HepG2 (cell line): ENCODE measurements around the gene TSGA10. TPM values are rescaled to one million over a fixed set of nuclear protein-coding genes. Genes with fewer than 3 reads are reported as not detected.

Experiments
- CREM ChIP-seq, 2 experiments: sonication (generic) in 1 of 2; formaldehyde crosslinking in 1 of 2; IDR thresholded peaks; 2 replicates each; pipeline versions ENCODE4 v1.4.0 to v1.6.1; 2016 to 2020; ENCODE audit warnings: antibody characterized with exemption in 1 of 2, mild to moderate bottlenecking in 1 of 2, missing genetic modification reagents in 1 of 2
- ZEB1 ChIP-seq: IDR thresholded peaks from 2 replicates; pipeline ENCODE4 v1.6.1; 2012; ENCODE audit warnings: mild to moderate bottlenecking, low read depth, inconsistent platforms; ENCODE audit not compliant: insufficient replicate concordance
- ZNF292 ChIP-seq: sonication (generic); formaldehyde crosslinking; IDR thresholded peaks from 2 replicates; pipeline ENCODE4 v1.8.1; 2022; ENCODE audit warnings: mild to moderate bottlenecking, low read depth, missing genetic modification reagents, borderline replicate concordance
- ZNF546 ChIP-seq: sonication (generic); formaldehyde crosslinking; conservative IDR thresholded peaks from 2 replicates; pipeline ENCODE4 v1.8.1; 2023; ENCODE audit warnings: mild to moderate bottlenecking, missing genetic modification reagents
- ZNF550 ChIP-seq: sonication (generic); formaldehyde crosslinking; IDR thresholded peaks from 2 replicates; pipeline ENCODE4 v1.4.0; 2020; ENCODE audit warnings: mild to moderate bottlenecking, missing genetic modification reagents, borderline replicate concordance
- ZNF607 ChIP-seq: sonication (generic); formaldehyde crosslinking; IDR thresholded peaks from 2 replicates; pipeline ENCODE4 v1.5.1; 2020; ENCODE audit warnings: missing genetic modification reagents, mild to moderate bottlenecking, borderline replicate concordance
- ZNF616 ChIP-seq: sonication (generic); formaldehyde crosslinking; IDR thresholded peaks from 2 replicates; pipeline ENCODE4 v1.5.0; 2020; ENCODE audit warnings: low read depth, mild to moderate bottlenecking, missing genetic modification reagents
- ZNF746 ChIP-seq: sonication (generic); formaldehyde crosslinking; IDR thresholded peaks from 2 replicates; pipeline ENCODE4 v1.8.0; 2022; ENCODE audit warnings: mild to moderate bottlenecking, missing genetic modification reagents
- ZNF792 ChIP-seq: IDR thresholded peaks from 2 replicates; pipeline ENCODE4 v1.6.1; 2016
- polyA plus RNA-seq, 8 experiments: library from polyadenylated mRNA; depleted of rRNA in 3 of 8; stranded (reverse) in 7 of 8; unstranded in 1 of 8; fragments of >200 nt; fragmentation: Illumina TruSeq in 4 of 8; extraction: Trizol in 4 of 8; gene quantifications; 2 replicates each; pipeline versions ENCODE4 v1.2.1 to v1.2.3, GENCODE V29; 2011 to 2016; ENCODE audit warnings: low read depth in 4 of 8, missing spikeins in 1 of 8, mixed read lengths in 1 of 8; ENCODE audit not compliant: insufficient read depth in 1 of 8
- total RNA-seq, 5 experiments: library from RNA; depleted of rRNA; stranded (reverse); fragments of >200 nt; fragmentation: Illumina TruSeq; extraction: Trizol; gene quantifications; 2 replicates each; pipeline ENCODE4 v1.2.3, GENCODE V29; 2016; ENCODE audit warnings: low read depth in 1 of 5
- TF ChIP-seq, protein P1 (sequence below): sonication (generic); formaldehyde crosslinking; conservative IDR thresholded peaks from 2 replicates; pipeline ENCODE4 v1.4.0; 2020; ENCODE audit warnings: missing genetic modification reagents
- TF ChIP-seq, protein P2 (sequence below): sonication (generic); formaldehyde crosslinking; conservative IDR thresholded peaks from 2 replicates; pipeline ENCODE4 v1.8.0; 2022; ENCODE audit warnings: low read depth, missing genetic modification reagents
- TF ChIP-seq, protein P3 (sequence below): sonication (generic); formaldehyde crosslinking; IDR thresholded peaks from 2 replicates; pipeline ENCODE4 v1.5.0; 2020; ENCODE audit warnings: mild to moderate bottlenecking, missing genetic modification reagents, borderline replicate concordance
- TF ChIP-seq, protein P4 (sequence below): sonication (generic); formaldehyde crosslinking; IDR thresholded peaks from 2 replicates; pipeline ENCODE4 v1.4.0; 2020; ENCODE audit warnings: missing genetic modification reagents
- TF ChIP-seq, protein P5 (sequence below): sonication (generic); formaldehyde crosslinking; IDR thresholded peaks from 2 replicates; pipeline ENCODE4 v1.8.0; 2022; ENCODE audit warnings: mild to moderate bottlenecking, missing genetic modification reagents

TSGA10 gene
- total and polyA plus RNA-seq, 2 of the 13 experiments (the other 11 are each of a cell fraction or from before 2014, with no cell fraction given), result 4.7 to 13.1 TPM

DNA sequence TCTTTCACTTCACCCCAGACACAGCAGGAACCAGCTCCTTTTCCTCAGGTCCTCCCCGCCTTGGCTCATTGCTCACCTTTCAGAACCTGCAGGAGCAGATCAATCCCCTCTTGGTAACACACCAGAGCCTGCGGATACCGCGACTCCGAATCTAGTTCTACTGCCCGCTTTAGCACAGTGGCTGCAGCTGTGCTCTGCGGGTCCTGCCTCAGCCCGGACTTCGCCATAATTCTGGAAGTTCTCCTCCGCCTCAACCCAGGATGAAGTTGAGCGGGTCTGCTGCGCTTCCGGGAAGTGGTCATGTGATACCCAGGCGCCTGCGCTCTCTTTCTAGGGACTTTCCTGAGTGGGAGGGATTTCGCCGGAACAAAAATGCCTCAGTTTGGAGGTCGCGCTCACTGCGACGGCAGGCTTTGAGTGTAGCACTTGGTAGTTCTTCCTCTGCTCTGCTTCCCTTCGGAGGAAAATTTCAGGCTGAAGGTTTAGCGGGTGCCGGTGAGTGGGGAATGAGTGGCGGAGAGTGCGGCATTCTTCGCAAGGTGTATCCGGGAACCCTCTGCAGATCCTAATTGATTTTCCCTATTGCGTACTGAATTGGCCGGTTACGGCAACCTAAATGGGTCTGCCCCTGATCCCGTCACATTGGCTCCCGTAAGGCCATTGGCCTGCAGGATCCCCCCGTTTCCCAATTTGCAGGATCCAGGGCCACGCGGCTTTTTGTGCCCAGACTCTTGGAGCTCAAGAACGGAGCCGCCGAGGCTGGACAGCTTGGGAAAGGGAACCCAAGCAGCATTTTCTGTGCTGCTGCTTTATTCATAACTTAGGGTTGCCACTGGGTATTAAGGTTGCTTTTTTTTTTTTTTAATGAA is 26.2 kb upstream of the TSGA10 start, which contains the start of the genes MITD1 and MRPL30 (continued):
- TF ChIP-seq CREM (IDR thresholded peaks at IDR 0.05), result peak; percentile 90
- TF ChIP-seq CREM (CRISPR knock-in tag; IDR thresholded peaks at IDR 0.05), result no peak
- TF ChIP-seq, protein P1, sequence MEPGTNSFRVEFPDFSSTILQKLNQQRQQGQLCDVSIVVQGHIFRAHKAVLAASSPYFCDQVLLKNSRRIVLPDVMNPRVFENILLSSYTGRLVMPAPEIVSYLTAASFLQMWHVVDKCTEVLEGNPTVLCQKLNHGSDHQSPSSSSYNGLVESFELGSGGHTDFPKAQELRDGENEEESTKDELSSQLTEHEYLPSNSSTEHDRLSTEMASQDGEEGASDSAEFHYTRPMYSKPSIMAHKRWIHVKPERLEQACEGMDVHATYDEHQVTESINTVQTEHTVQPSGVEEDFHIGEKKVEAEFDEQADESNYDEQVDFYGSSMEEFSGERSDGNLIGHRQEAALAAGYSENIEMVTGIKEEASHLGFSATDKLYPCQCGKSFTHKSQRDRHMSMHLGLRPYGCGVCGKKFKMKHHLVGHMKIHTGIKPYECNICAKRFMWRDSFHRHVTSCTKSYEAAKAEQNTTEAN (CRISPR knock-in tag), result peak; percentile 70; the same call in 1 of the 2 replicates
- no peak; the same call in 1 of the 2 replicates for TF ChIP-seq ZNF746 (CRISPR knock-in tag)
- TF ChIP-seq, protein P2, sequence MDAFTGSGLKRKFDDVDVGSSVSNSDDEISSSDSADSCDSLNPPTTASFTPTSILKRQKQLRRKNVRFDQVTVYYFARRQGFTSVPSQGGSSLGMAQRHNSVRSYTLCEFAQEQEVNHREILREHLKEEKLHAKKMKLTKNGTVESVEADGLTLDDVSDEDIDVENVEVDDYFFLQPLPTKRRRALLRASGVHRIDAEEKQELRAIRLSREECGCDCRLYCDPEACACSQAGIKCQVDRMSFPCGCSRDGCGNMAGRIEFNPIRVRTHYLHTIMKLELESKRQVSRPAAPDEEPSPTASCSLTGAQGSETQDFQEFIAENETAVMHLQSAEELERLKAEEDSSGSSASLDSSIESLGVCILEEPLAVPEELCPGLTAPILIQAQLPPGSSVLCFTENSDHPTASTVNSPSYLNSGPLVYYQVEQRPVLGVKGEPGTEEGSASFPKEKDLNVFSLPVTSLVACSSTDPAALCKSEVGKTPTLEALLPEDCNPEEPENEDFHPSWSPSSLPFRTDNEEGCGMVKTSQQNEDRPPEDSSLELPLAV (CRISPR knock-in tag), result no peak
- TF ChIP-seq ZNF546 (CRISPR knock-in tag), result 0 out of 2 replicates have a peak, but pooled peaks have one; percentile 82
- peak; percentile 90 for TF ChIP-seq ZNF607 (CRISPR knock-in tag)
- peak; percentile 95 for TF ChIP-seq ZNF792 (CRISPR knock-in tag)
- TF ChIP-seq, protein P3, sequence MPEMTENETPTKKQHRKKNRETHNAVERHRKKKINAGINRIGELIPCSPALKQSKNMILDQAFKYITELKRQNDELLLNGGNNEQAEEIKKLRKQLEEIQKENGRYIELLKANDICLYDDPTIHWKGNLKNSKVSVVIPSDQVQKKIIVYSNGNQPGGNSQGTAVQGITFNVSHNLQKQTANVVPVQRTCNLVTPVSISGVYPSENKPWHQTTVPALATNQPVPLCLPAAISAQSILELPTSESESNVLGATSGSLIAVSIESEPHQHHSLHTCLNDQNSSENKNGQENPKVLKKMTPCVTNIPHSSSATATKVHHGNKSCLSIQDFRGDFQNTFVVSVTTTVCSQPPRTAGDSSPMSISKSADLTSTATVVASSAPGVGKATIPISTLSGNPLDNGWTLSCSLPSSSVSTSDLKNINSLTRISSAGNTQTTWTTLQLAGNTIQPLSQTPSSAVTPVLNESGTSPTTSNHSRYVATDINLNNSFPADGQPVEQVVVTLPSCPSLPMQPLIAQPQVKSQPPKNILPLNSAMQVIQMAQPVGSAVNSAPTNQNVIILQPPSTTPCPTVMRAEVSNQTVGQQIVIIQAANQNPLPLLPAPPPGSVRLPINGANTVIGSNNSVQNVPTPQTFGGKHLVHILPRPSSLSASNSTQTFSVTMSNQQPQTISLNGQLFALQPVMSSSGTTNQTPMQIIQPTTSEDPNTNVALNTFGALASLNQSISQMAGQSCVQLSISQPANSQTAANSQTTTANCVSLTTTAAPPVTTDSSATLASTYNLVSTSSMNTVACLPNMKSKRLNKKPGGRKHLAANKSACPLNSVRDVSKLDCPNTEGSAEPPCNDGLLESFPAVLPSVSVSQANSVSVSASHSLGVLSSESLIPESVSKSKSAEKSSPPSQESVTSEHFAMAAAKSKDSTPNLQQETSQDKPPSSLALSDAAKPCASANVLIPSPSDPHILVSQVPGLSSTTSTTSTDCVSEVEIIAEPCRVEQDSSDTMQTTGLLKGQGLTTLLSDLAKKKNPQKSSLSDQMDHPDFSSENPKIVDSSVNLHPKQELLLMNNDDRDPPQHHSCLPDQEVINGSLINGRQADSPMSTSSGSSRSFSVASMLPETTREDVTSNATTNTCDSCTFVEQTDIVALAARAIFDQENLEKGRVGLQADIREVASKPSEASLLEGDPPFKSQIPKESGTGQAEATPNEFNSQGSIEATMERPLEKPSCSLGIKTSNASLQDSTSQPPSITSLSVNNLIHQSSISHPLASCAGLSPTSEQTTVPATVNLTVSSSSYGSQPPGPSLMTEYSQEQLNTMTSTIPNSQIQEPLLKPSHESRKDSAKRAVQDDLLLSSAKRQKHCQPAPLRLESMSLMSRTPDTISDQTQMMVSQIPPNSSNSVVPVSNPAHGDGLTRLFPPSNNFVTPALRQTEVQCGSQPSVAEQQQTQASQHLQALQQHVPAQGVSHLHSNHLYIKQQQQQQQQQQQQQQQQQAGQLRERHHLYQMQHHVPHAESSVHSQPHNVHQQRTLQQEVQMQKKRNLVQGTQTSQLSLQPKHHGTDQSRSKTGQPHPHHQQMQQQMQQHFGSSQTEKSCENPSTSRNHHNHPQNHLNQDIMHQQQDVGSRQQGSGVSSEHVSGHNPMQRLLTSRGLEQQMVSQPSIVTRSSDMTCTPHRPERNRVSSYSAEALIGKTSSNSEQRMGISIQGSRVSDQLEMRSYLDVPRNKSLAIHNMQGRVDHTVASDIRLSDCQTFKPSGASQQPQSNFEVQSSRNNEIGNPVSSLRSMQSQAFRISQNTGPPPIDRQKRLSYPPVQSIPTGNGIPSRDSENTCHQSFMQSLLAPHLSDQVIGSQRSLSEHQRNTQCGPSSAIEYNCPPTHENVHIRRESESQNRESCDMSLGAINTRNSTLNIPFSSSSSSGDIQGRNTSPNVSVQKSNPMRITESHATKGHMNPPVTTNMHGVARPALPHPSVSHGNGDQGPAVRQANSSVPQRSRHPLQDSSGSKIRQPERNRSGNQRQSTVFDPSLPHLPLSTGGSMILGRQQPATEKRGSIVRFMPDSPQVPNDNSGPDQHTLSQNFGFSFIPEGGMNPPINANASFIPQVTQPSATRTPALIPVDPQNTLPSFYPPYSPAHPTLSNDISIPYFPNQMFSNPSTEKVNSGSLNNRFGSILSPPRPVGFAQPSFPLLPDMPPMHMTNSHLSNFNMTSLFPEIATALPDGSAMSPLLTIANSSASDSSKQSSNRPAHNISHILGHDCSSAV (CRISPR knock-in tag), result peak; percentile 41; the same call in 1 of the 2 replicates
- TF ChIP-seq ZNF550, result peak; percentile 95; the same call in 1 of the 2 replicates
- no peak; the same call in 1 of the 2 replicates for TF ChIP-seq ZNF616 (CRISPR knock-in tag)
- TF ChIP-seq ZEB1, result peak; percentile 76
- TF ChIP-seq ZNF292 (CRISPR knock-in tag), result peak; percentile 85; the same call in 1 of the 2 replicates
- TF ChIP-seq, protein P4, sequence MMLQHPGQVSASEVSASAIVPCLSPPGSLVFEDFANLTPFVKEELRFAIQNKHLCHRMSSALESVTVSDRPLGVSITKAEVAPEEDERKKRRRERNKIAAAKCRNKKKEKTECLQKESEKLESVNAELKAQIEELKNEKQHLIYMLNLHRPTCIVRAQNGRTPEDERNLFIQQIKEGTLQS (CRISPR knock-in tag), result no peak
- TF ChIP-seq, protein P5, sequence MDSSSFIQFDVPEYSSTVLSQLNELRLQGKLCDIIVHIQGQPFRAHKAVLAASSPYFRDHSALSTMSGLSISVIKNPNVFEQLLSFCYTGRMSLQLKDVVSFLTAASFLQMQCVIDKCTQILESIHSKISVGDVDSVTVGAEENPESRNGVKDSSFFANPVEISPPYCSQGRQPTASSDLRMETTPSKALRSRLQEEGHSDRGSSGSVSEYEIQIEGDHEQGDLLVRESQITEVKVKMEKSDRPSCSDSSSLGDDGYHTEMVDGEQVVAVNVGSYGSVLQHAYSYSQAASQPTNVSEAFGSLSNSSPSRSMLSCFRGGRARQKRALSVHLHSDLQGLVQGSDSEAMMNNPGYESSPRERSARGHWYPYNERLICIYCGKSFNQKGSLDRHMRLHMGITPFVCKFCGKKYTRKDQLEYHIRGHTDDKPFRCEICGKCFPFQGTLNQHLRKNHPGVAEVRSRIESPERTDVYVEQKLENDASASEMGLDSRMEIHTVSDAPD (CRISPR knock-in tag), result peak; percentile 61; the same call in 1 of the 2 replicates
